IPS DF 4.7 (cell line): ENCODE measurements around the gene FBP1.

Experiments
- DNase-seq: peaks from one replicate; pipeline ENCODE4 v3.0.0-alpha.2; 2013; ENCODE audit warnings: low spot score; ENCODE audit errors: extremely low read depth

FBP1 gene

DNA sequence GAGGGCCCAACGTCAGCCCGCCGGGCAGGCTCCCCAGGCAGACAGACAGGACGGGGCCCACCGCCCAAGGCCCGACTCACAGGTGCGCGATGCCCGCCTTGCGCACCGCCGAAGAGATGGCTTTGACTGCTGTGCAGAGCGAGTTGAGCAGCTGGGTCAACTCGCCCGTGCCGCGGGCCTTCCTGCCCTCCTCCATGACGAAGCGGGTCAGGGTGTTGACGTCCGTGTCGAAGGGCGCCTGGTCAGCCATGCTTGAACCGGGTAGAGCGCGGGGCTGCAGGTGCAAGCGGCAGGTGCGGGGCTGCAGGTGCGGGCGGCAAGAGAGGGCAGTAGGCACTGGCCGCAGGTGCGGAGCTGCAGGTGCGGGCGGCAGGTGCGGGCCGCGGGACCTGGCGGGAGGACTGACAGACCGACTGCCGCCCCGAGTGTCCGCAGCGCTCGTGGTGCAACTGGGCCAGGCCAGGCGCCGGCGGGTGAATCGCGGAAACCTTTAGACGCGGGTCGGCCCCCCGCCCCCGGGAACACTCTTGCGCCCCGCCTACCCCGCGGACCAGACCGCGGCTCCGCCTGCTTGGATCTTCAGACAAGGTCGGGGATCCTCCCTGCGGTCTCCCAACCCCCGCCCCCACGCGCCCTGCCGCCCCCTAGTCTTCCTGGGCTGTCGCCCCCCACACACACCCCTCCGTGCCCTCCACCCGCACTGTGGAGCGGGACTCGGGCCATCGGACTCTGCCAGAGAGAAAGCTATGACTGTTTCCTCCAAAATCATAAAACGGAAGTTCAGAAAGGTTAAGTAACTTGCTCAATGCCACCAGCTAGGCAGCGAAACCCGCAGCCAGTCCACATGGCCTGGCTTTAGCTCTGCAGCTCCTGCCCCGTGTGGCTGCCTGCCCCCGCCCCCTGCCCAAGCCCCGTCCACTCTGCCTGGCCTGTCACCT, at the start of gene FBP1:
TSS of gene FBP1 (minus strand) at position 458 of the 938 bp plus-strand sequence. CDS start at position 250, 208 bp downstream.
- DNase-seq = no peak

DNA sequence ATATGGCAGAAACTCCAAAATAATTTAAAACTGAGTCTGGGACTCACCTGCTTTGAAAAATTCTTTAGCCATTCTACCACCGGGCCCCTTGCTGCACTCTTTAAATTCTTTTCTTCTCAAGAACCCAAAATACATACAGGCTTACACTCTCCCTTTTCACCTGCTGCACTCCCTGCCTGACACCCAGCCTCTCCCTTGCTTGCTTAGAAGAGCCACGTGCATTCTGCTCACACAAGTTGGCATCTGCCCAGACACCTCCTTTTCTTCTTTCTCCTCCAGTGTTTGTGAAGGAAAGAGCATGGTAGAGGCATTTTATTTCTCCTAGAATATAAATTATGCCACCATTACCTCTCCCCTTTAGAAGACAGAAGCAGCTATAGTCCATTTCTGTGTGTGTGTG, 48.1 kb upstream of the FBP1 start:
- DNase-seq = no peak

DNA sequence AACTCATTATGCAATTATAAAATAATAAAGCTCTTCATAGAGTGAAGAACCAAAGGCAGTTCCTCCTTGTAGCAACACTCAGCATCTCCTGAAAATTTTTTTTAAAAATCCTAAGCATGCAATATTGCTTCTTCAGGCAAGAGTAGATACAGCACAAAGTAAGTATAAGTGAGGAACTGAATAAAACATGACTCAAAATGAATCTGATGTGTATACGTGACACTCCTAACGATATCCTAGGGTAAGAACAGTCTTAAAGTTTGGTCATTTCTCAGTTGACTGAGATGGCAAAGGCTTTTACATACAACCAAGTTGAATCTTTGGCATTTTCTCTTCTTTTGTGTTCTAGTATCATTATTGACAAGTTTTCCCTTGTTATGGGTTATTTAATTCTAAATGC, 46.0 kb upstream of the FBP1 start:
- no peak for DNase-seq

GRCh38 chr9:94681508-94681907, 42.2 kb upstream of the FBP1 start:
- DNase-seq = peak; percentile 44

- DNase-seq = no peak
Observed at GRCh38 chr9:94680621-94681020, 41.3 kb upstream of the FBP1 start.

DNA sequence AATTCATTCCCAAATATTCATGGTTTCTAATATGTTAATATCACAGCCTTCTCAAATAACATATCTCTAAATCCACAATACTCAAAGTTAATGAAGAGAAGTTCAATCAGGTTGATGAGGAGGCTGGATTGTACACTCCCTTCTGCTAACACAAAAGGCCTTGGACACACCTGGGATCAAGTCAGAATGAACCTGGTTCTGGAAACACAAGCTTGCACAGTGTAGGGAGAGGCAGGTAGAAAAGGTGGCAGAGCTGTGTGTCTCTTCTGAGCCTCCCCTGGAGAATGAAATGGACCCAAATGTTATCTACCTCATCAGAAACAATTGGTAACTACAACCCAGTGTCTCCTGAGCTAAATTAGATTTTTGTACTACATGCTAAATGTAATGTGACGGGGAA, 40.7 kb upstream of the FBP1 start:
- no peak for DNase-seq

DNA sequence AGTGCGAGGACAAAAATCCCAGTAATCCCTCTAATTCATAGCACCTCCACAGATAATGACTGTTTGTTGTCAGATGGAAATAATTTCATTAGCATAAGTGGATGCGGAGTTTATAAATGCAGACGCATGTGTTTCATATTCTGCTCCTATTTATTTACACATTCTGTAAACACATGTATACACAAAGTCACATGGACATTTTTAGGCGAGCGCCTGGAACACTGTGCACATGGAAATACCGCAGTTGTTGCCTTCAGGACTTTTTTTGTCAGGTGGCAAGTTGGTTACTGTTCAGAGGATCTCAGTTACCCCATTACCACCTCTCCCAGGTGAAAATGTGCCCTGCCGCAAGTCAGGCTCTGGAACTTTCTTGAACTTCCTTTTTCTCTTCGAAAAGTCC, 40.3 kb upstream of the FBP1 start:
- DNase-seq = no peak

DNA sequence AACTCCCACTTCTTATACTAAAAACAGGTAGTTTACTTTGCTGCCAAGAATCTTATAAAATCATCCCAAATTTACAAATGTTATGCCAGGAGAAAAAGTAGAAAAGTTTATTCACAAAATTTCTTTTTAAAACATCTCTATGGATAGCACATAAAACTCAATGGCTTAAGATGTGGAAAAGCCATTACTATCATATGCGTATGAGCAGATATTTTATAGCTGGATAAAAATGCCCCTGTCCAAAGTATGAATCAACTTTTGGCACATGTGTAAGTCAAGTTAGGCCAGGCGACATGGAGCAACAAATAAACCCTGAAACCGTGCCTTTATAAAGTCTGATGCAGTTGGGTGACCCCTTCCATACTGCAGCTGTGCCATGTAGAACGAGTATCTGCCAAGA, 38.6 kb upstream of the FBP1 start:
- DNase-seq = no peak

DNA sequence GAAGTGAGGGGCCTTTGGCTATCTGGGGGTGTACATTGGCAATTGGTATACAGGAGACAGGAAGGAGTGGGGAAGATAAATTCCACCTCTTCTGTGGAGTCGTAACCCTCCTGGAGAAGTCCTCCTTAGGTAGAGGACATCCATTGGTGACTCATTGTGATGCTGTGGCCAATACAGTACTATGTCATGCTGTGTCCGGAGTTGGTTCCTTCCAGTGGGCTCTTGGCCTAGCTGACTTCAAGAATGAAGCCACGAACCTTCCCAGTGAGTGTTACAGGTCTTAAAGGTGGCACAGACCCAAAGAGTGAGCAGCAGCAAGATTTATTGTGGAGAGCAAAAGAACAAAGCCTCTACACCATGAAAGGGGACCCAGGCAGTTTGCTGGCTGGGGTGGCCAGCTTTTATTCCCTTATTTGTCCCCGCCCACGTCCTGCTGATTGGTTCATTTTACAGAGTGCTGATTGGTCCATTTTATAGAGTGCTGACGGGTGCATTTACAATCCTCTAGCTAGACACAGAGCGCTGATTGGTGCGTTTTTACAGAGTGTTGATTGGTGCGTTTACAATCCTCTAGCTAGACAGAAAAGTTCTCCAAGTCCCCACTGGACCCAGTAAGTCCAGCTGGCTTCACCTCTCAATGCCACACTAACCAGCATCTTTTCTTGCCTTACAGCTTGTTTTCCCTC, 37.3 kb upstream of the FBP1 start:
- no peak for DNase-seq

- DNase-seq = no peak
Observed at GRCh38 chr9:94675008-94675881, 35.9 kb upstream of the FBP1 start.

DNA sequence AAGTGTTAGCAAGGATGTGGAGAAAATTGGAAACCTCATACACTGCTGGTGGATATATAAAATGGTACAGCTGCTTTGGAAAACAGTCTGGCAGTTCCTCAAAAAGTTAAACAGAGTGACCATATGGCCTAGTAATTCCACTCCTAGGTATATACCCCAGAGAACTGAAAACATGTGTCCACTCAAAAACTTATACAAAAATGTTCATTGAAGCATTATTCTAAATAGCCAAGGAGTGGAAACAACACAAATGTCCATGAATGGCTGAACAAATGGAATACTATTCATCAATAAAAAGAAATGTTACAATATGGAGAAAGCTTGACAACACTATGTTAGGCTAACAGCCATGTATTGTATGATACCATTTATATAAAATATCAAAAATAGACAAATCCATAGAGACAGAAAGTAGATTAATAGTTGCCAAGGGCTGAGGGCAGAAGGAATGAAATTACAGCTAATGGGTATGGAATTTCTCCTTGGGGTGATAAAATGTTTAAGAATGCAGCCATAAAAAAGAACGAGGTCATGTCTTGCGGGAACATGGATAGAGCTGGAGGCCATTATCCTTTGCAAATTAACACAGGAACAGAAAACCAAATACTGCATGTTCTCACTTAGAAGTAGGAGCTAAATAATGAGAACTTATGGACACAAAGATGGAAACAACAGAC, 33.6 kb upstream of the FBP1 start:
- no peak for DNase-seq

GRCh38 chr9:94668928-94669729, 29.8 kb upstream of the FBP1 start:
- DNase-seq = peak; percentile 19

GRCh38 chr9:94668418-94668927, 29.2 kb upstream of the FBP1 start:
- no peak for DNase-seq

GRCh38 chr9:94666364-94667099, 27.2 kb upstream of the FBP1 start:
- DNase-seq = no peak

- no peak for DNase-seq
Observed at GRCh38 chr9:94665613-94666012, 26.3 kb upstream of the FBP1 start.

GRCh38 chr9:94664801-94665200, 25.5 kb upstream of the FBP1 start:
- no peak for DNase-seq

GRCh38 chr9:94663640-94664039, 24.3 kb upstream of the FBP1 start:
- no peak for DNase-seq

- DNase-seq = no peak
Observed at GRCh38 chr9:94663140-94663539, 23.8 kb upstream of the FBP1 start.

DNA sequence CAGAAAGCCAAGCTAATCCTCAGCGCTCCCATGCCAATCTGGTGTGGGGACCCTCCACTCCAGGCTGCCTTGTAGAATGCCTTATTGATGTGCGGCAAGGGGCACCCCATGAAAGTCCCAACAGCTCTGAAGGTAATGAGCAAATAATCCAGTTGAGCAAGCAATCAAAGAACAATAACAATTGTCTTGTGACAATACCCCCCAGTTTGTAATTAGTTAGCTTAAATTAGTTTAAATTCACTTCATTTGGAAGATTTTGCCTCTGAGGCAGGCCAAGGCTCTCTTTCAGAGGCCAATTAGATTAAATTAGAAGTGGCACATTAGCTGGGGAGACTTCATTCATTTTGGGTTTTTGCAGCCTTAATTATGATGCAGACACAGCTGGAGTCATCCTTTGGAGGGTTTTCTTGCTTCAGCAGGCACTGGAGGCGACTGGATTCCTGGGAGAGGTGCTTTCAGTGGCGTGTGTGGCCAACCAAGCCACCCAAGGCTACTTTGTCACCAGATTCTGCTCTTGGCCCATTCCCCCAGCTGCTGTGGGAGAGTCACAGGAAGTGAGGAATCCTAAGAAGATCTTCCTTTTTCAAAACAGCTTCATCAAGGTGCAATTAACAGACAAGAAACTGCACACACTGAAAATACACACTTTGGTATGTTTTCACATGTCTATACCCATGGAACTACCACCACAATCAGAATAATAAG, 17.9 kb upstream of the FBP1 start:
- DNase-seq = no peak
